H1 (cell line): Measurements from ENCODE around the gene CYBRD1.
A peak's percentile ranks its signal among the peaks of the same experiment; 100 is the strongest.

Source experiments
- CHD1 ChIP-seq: IDR thresholded peaks from 2 replicates; pipeline ENCODE4 v1.6.1; 2012; ENCODE audit warnings: low read depth, low read length, improper control_type of control experiment
- EGR1 ChIP-seq: IDR thresholded peaks from 2 replicates; pipeline ENCODE4 v1.6.1; 2011; ENCODE audit warnings: low read depth, low read length, borderline replicate concordance
- EP300 ChIP-seq, 2 experiments: IDR thresholded peaks; 1 replicate in 1 of 2; 2 replicates in 1 of 2; pipeline ENCODE4 v1.6.1; 2011 to 2012; ENCODE audit warnings: low read depth in 2 of 2, low read length in 2 of 2, mild to moderate bottlenecking in 2 of 2, borderline replicate concordance in 1 of 2, inconsistent platforms in 1 of 2, moderate library complexity in 1 of 2
- EZH2 ChIP-seq: fragments of 200-600 bp; sonication (generic); IDR thresholded peaks from 2 replicates; pipeline ENCODE4 v1.7.1; 2012; ENCODE audit warnings: low read depth, mild to moderate bottlenecking, moderate library complexity, low read length, inconsistent platforms; ENCODE audit not compliant: severe bottlenecking
- POLR2A ChIP-seq, 2 experiments: IDR thresholded peaks; 1 replicate in 1 of 2; 2 replicates in 1 of 2; pipeline ENCODE4 v1.6.1; 2011; ENCODE audit warnings: low read depth in 2 of 2, low read length in 2 of 2, mild to moderate bottlenecking in 2 of 2; ENCODE audit errors: control extremely low read depth in 1 of 2
- POLR2AphosphoS5 ChIP-seq: IDR thresholded peaks from 2 replicates; pipeline ENCODE4 v1.6.1; 2011; ENCODE audit warnings: low read depth, low read length
- TBP ChIP-seq: IDR thresholded peaks from 2 replicates; pipeline ENCODE4 v1.6.1; 2011; ENCODE audit warnings: low read depth, low read length, improper control_type of control experiment
- TF ChIP-seq, protein P1 (sequence below), 3 experiments: IDR thresholded peaks; 1 replicate in 2 of 3; 2 replicates in 1 of 3; pipeline versions ENCODE4 v1.5.1 to v1.6.1; 2011; ENCODE audit warnings: low read length in 3 of 3, mild to moderate bottlenecking in 3 of 3, inconsistent platforms in 2 of 3, low read depth in 1 of 3, moderate library complexity in 1 of 3; ENCODE audit not compliant: insufficient read depth in 1 of 3; ENCODE audit errors: control extremely low read depth in 1 of 3
- TF ChIP-seq, protein P2 (sequence below): IDR thresholded peaks from 2 replicates; pipeline ENCODE4 v1.6.1; 2012; ENCODE audit warnings: inconsistent platforms
- TF ChIP-seq, protein P3 (sequence below): IDR thresholded peaks from 2 replicates; pipeline ENCODE4 v1.6.1; 2011; ENCODE audit warnings: low read depth, mild to moderate bottlenecking, low read length; ENCODE audit not compliant: insufficient read depth

DNA sequence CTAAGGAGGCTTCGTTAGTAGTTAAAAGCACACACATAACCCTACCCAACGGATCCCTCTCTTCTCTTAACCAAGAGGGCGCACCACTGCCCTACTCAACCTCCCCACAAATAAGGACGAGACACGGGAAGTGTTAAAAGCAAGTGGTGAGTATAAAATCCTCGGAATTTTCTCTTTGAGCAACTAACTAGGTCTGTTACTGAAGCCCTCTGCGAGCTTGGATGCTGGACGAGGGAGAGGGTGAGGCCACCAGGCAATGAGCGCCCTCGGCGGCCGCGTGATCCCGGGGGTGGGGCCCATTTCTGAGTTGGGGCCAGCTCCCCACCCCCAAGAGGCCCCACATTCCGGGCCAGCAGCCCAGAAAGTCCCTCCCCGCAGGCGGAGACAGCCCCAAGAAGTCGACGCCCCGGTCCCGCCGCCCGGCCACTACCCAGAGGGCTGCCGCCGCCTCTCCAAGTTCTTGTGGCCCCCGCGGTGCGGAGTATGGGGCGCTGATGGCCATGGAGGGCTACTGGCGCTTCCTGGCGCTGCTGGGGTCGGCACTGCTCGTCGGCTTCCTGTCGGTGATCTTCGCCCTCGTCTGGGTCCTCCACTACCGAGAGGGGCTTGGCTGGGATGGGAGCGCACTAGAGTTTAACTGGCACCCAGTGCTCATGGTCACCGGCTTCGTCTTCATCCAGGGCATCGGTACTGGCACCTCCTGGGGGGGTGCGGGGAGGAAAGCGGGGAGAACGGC is at the start of gene CYBRD1:
- TF ChIP-seq, protein P1, sequence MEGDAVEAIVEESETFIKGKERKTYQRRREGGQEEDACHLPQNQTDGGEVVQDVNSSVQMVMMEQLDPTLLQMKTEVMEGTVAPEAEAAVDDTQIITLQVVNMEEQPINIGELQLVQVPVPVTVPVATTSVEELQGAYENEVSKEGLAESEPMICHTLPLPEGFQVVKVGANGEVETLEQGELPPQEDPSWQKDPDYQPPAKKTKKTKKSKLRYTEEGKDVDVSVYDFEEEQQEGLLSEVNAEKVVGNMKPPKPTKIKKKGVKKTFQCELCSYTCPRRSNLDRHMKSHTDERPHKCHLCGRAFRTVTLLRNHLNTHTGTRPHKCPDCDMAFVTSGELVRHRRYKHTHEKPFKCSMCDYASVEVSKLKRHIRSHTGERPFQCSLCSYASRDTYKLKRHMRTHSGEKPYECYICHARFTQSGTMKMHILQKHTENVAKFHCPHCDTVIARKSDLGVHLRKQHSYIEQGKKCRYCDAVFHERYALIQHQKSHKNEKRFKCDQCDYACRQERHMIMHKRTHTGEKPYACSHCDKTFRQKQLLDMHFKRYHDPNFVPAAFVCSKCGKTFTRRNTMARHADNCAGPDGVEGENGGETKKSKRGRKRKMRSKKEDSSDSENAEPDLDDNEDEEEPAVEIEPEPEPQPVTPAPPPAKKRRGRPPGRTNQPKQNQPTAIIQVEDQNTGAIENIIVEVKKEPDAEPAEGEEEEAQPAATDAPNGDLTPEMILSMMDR (IDR thresholded peaks at IDR 0.05; ENCODE audit: control extremely low read depth in 1 of 3, insufficient read depth in 1 of 3, low read depth in 1 of 3, low read length in 3 of 3) = peak in 1 of 3 experiments; percentile 12; a peak in 1 of 4 replicates
- TF ChIP-seq, protein P2, sequence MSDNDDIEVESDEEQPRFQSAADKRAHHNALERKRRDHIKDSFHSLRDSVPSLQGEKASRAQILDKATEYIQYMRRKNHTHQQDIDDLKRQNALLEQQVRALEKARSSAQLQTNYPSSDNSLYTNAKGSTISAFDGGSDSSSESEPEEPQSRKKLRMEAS = peak; percentile 54
- TF ChIP-seq EP300 (IDR thresholded peaks at IDR 0.05; ENCODE audit: borderline replicate concordance in 1 of 2, low read depth in 2 of 2, low read length in 2 of 2) = no peak
- peak; percentile 27 for TF ChIP-seq TBP
- peak in 1 of 2 experiments; percentile 56; a peak in 2 of 3 replicates for TF ChIP-seq POLR2A (IDR thresholded peaks at IDR 0.05; ENCODE audit: control extremely low read depth in 1 of 2, low read depth in 2 of 2, low read length in 2 of 2)
- no peak for TF ChIP-seq EZH2
- TF ChIP-seq EGR1 = no peak
- TF ChIP-seq POLR2AphosphoS5 = no peak; the same call in 1 of the 2 replicates
- no peak for TF ChIP-seq CHD1
- TF ChIP-seq, protein P3, sequence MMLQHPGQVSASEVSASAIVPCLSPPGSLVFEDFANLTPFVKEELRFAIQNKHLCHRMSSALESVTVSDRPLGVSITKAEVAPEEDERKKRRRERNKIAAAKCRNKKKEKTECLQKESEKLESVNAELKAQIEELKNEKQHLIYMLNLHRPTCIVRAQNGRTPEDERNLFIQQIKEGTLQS = no peak
